Transverse colon (tissue), 4 donors: ENCODE data around the gene GNAI3. TPM values are rescaled to one million over a fixed set of nuclear protein-coding genes. Genes with fewer than 3 reads are reported as not detected.
A peak's percentile ranks its signal among the peaks of the same experiment; 100 is the strongest.

Experiments used
- DNase-seq: peaks from one replicate; pipeline ENCODE4 v3.0.0-alpha.2; 2019
- H3K27ac ChIP-seq, 4 donors: fragments of 200-600 bp; sonication (generic); 2 replicates each; pipeline ENCODE4 v1.5.1; 2016 to 2018; ENCODE audit warnings: inconsistent platforms in 4 of 4
- H3K27me3 ChIP-seq: fragments of 200-600 bp; sonication (generic); 2 replicates; pipeline ENCODE4 v1.5.1; 2017; ENCODE audit warnings: inconsistent platforms
- H3K36me3 ChIP-seq, 4 donors: fragments of 200-600 bp; sonication (generic); 2 replicates each; pipeline ENCODE4 v1.5.1; 2017 to 2019; ENCODE audit warnings: inconsistent platforms in 4 of 4
- H3K4me1 ChIP-seq, 4 donors: fragments of 200-600 bp; sonication (generic); 2 replicates each; pipeline ENCODE4 v1.5.1; 2017 to 2020; ENCODE audit warnings: inconsistent platforms in 4 of 4
- H3K4me3 ChIP-seq, 4 donors: fragments of 200-600 bp; sonication (generic); 1 replicate in 1 of 4; 2 replicates in 3 of 4; pipeline versions ENCODE4 v1.5.1 to v1.6.1; 2017 to 2019; ENCODE audit warnings: inconsistent platforms in 4 of 4
- H3K9me3 ChIP-seq, 2 donors: fragments of 200-600 bp; sonication (generic); 2 replicates each; pipeline ENCODE4 v1.5.1; 2017 to 2019; ENCODE audit warnings: inconsistent platforms in 2 of 2
- EP300 ChIP-seq: sonication (generic); formaldehyde crosslinking; IDR thresholded peaks from one replicate; pipeline ENCODE4 v1.6.1; 2017; ENCODE audit warnings: antibody characterized with exemption, low read depth
- POLR2A ChIP-seq: fragments of 450-650 bp; IDR thresholded peaks from one replicate; pipeline ENCODE4 v1.6.1; 2016; ENCODE audit warnings: antibody characterized with exemption, mild to moderate bottlenecking, moderate library complexity
- POLR2AphosphoS5 ChIP-seq, 3 donors: sonication (generic); formaldehyde crosslinking; IDR thresholded peaks; one replicate each; pipeline ENCODE4 v1.6.1; 2016; ENCODE audit warnings: antibody characterized with exemption in 3 of 3
- WGBS, 2 donors: methylation state at CpG; one replicate each; pipeline ENCODE4 v1.1.5; 2018; ENCODE audit warnings: low coverage in 1 of 2; 5-methylcytosine and 5-hydroxymethylcytosine counted together
- in situ Hi-C, 4 donors: fragments of 200-750 bp; cut with MboI; loops; one replicate each; pipeline versions ENCODE4 v1.15.0 to v1.15.1; 2017; ENCODE audit warnings: low sequenced_read_pairs in 3 of 4, low pct_ligation_motif_present in 1 of 4, low pct_unique_long_range_greater_than_20kb in 1 of 4
- intact Hi-C: fragments of 100-400 bp; cut with DNase I; formaldehyde crosslinking; loops from one replicate; pipeline ENCODE4 v1.15.1; 2023; ENCODE audit warnings: low total_unique reads
- total RNA-seq, 4 donors: library from RNA; depleted of rRNA; stranded (reverse); fragments of >200 nt; gene quantifications; one replicate each; pipeline ENCODE4 v1.1.0, GENCODE V29; 2016
- TF ChIP-seq, protein P1 (sequence below), 5 experiments: fragments of 200-600 bp in 3 of 5; fragments of 450-650 bp in 2 of 5; sonication (generic) in 3 of 5; IDR thresholded peaks; 1 replicate in 2 of 5; 2 replicates in 3 of 5; pipeline ENCODE4 v1.5.1; 2016 to 2017; ENCODE audit warnings: antibody characterized with exemption in 5 of 5, inconsistent platforms in 3 of 5, mild to moderate bottlenecking in 2 of 5, moderate library complexity in 1 of 5

Gene GNAI3
- total RNA-seq, 4 donors from 2014 or later: 2.2 to 7.5 (median 5.1) TPM

DNA sequence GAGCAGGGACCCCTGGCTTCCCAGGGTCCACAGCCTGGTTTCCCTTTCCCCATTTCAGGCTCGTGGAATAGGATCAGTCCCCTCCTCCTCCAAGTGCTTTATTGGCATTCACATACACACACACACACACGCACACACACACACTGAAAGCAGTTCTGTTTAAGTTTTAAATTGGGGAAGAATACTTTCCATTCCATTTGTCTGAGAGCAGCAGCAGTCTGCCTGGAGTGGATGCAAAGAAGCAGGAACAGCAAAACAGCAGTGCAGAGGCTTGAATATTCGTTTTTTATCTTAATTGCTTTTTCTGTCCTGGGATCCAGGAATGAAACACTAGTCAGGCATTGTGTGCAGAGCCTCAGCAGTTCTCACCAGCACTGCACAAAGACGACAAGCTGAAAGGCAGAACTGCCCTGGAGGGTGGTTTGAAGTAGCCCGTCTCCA, 47.5 kb upstream of the GNAI3 start:
- Histone ChIP-seq H3K27me3 (no peaks in the 10 kb centered on the region), H3K9me3 (no peaks in the 10 kb centered on the region), H3K4me3 (no peak overlapping the region), H3K4me1 (peaks cover 18 to 44% (median 28%) of the 10 kb centered on the region in 4 donors), H3K27ac (peak overlapping the region; percentile 31 to 64 (median 56)), H3K36me3 (no peaks in the 10 kb centered on the region)
- in situ Hi-C loops (no loop called here), intact Hi-C loops (no loop called here)
- TF ChIP-seq POLR2A (no peak), POLR2AphosphoS5 (IDR thresholded peaks at IDR 0.05) (no peak), EP300 (no peak)
- TF ChIP-seq, protein P1, sequence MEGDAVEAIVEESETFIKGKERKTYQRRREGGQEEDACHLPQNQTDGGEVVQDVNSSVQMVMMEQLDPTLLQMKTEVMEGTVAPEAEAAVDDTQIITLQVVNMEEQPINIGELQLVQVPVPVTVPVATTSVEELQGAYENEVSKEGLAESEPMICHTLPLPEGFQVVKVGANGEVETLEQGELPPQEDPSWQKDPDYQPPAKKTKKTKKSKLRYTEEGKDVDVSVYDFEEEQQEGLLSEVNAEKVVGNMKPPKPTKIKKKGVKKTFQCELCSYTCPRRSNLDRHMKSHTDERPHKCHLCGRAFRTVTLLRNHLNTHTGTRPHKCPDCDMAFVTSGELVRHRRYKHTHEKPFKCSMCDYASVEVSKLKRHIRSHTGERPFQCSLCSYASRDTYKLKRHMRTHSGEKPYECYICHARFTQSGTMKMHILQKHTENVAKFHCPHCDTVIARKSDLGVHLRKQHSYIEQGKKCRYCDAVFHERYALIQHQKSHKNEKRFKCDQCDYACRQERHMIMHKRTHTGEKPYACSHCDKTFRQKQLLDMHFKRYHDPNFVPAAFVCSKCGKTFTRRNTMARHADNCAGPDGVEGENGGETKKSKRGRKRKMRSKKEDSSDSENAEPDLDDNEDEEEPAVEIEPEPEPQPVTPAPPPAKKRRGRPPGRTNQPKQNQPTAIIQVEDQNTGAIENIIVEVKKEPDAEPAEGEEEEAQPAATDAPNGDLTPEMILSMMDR (IDR thresholded peaks at IDR 0.05): no peak
- no peak for DNase-seq
- WGBS, 2 donors: 57 to 65% methylated on average over 1 to 5 of the region's 5 CpGs

DNA sequence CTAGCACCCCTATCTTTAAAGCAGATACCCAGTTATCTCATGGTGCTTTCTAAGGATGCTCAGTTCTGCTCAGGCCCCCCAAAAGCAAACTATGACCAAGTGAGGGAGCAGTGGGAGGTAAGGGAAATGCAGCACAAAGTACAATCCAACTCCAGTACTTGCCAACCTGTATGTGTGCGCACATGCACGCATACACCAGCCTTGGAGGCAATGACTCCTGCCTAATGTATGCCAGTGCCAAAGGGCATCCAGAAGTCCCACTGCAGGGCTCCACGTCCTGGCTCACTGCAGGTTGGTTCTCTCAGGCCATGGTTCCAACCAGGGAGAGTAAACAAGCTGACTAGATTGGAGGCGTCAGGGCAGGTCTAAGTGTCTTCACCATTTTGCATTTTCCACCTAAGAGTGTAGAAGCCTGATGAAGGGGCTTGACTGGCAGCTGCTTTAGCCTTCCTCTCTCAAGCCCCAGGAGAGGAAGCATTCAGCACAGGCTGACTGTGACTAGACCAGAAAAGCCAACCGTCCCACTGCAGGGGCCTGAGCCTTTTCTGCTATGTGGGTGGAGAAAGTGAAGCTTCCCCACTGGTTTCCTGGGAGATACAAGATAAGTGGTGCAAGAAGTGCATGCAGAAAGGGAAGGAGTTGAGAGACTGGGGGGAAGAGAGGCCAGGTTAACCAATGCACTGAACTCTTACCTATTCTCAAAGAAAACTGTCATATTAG, 46.6 kb upstream of the GNAI3 start:
- 60 to 77% methylated on average over 1 to 5 of the region's 5 CpGs for WGBS, 2 donors
- TF ChIP-seq POLR2A (no peak), POLR2AphosphoS5 (IDR thresholded peaks at IDR 0.05) (no peak), EP300 (no peak)
- TF ChIP-seq, protein P1 (IDR thresholded peaks at IDR 0.05): no peak
- no peak overlapping the region for H3K4me3 ChIP-seq
- H3K27ac ChIP-seq: peak overlapping the region in 3 of 4 donors; percentile 56 to 64 (median 56)
- DNase-seq: no peak
- intact Hi-C loops (no loop called here), in situ Hi-C loops (no loop called here)
- no peaks in the 10 kb centered on the region for H3K9me3 ChIP-seq
- H3K27me3 ChIP-seq: no peaks in the 10 kb centered on the region
- no peaks in the 10 kb centered on the region for H3K36me3 ChIP-seq
- peaks cover 18 to 44% (median 28%) of the 10 kb centered on the region in 4 donors for H3K4me1 ChIP-seq

DNA sequence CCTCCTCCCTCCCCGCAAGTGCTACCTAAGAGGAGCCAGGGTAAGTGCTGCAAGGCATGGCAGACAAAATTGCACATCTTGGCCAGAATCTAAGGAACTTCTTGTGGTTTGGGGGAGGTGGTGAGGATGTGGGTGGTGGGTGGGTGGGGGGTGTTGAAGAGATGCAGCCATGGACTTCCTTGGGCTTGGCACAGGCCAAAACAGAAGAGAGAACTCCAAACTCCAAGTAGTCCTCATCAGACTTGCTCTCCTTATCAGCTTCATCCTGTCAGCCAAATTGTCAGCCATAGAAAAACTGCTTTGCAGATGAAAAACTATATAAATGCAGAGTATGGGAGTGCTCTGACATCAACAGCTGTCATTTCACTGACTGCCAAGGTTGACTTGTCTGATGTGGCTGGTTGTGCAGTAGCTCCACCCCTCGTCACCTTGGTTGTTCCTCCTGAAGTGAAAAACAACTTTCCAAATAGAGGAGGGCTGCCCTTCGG, 46.0 kb upstream of the GNAI3 start:
- intact Hi-C loops: no loop called here
- TF ChIP-seq POLR2A: no peak
- no peak for TF ChIP-seq EP300
- no peak for TF ChIP-seq POLR2AphosphoS5 (IDR thresholded peaks at IDR 0.05)
- TF ChIP-seq, protein P1 (IDR thresholded peaks at IDR 0.05): no peak
- Histone ChIP-seq H3K36me3 (no peaks in the 10 kb centered on the region), H3K27me3 (no peaks in the 10 kb centered on the region), H3K9me3 (no peaks in the 10 kb centered on the region), H3K4me3 (no peak overlapping the region), H3K27ac (peak overlapping the region in 2 of 4 donors; percentile 21 to 56), H3K4me1 (peaks cover 18 to 44% (median 28%) of the 10 kb centered on the region in 4 donors)
- in situ Hi-C loops: no loop called here
- 76 to 78% methylated on average over 3 of the region's 3 CpGs for WGBS, 2 donors
- DNase-seq: no peak

DNA sequence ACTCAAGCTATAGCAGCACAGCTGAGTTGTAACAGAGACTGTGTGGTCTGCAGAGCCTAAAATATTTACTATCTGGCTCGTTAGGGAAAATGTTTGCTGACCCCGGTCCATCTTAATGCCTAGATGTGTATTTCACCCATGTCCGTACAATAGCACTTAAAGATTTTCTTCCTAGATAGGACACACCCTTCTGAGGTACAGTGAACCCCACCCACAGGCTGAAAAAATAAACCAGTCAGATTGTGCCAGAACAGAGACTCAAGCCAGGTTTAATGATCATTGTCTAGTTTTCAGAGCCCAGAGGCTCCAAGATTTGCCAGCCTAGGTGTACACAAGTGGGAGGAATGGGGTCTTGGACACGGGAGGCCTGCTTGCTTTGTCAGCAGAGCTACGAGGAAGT, 44.5 kb upstream of the GNAI3 start:
- Histone ChIP-seq H3K9me3 (no peaks in the 10 kb centered on the region), H3K36me3 (no peaks in the 10 kb centered on the region), H3K4me3 (no peak overlapping the region), H3K4me1 (peaks cover 19 to 37% (median 32%) of the 10 kb centered on the region in 4 donors), H3K27ac (peak overlapping the region; percentile 18 to 47 (median 38)), H3K27me3 (no peaks in the 10 kb centered on the region)
- in situ Hi-C loops: no loop called here
- WGBS, 2 donors: 41 to 50% methylated on average over 3 to 5 of the region's 5 CpGs
- TF ChIP-seq, protein P1 (IDR thresholded peaks at IDR 0.05): no peak
- TF ChIP-seq EP300 (no peak), POLR2AphosphoS5 (IDR thresholded peaks at IDR 0.05) (no peak), POLR2A (no peak)
- intact Hi-C loops: no loop called here
- DNase-seq: no peak
